GM21576 (cell line): ENCODE data around the gene ZNF318.

ENCODE experiments used
- ATAC-seq: cut with Tn5 transposase; IDR thresholded peaks from one replicate; pipeline ENCODE4 v1.9.1; 2021; ENCODE audit warnings: mild to moderate bottlenecking, moderate library complexity; ENCODE audit not compliant: unreplicated experiment

ZNF318 gene

GRCh38 chr6:43302126-43302525, 67.3 kb downstream of the ZNF318 start:
- ATAC-seq: no peak

- ATAC-seq: no peak
Measured at GRCh38 chr6:43301081-43301870, 68.2 kb downstream of the ZNF318 start.

GRCh38 chr6:43299338-43300293, 69.8 kb downstream of the ZNF318 start:
- no peak for ATAC-seq

GRCh38 chr6:43298565-43299337, 70.7 kb downstream of the ZNF318 start:
- ATAC-seq: no peak

- ATAC-seq: no peak
Measured at GRCh38 chr6:43297644-43298564, 71.5 kb downstream of the ZNF318 start, which contains the start of gene SLC22A7. SLC22A7 (plus strand) TSS chr6:43298260; CDS start chr6:43298359, 99 bp downstream.

GRCh38 chr6:43296780-43297497, 72.5 kb downstream of the ZNF318 start:
- ATAC-seq: no peak

GRCh38 chr6:43295456-43295855, 74.0 kb downstream of the ZNF318 start:
- ATAC-seq: no peak

GRCh38 chr6:43294536-43294935, 74.9 kb downstream of the ZNF318 start:
- ATAC-seq: no peak

- no peak for ATAC-seq
Measured at GRCh38 chr6:43293698-43294097, 75.7 kb downstream of the ZNF318 start.

- ATAC-seq: no peak
Measured at GRCh38 chr6:43292763-43293318, 76.6 kb downstream of the ZNF318 start.

- ATAC-seq: no peak
Measured at GRCh38 chr6:43292341-43292740, 77.1 kb downstream of the ZNF318 start.

- ATAC-seq: no peak
Measured at GRCh38 chr6:43291708-43292107, 77.7 kb downstream of the ZNF318 start.

- ATAC-seq: no peak
Measured at GRCh38 chr6:43290905-43291355, 78.5 kb downstream of the ZNF318 start.

GRCh38 chr6:43290339-43290904, 79.0 kb downstream of the ZNF318 start:
- ATAC-seq: no peak

GRCh38 chr6:43287717-43288679, 81.4 kb downstream of the ZNF318 start:
- ATAC-seq: no peak

- no peak for ATAC-seq
Measured at GRCh38 chr6:43286980-43287716, 82.3 kb downstream of the ZNF318 start.
